ENCODE measurements around the gene OR5M11. TPM values are rescaled to one million over a fixed set of nuclear protein-coding genes. Genes with fewer than 3 reads are reported as not detected.

OR5M11 gene
- not detected in 2 replicates for total RNA-seq

GRCh38 chr11:56543157-56543556 is at the start of gene OR5M11:
Gene OR5M11 (minus strand): TSS chr11:56543257. CDS start chr11:56543257, 0 bp downstream.

DNA sequence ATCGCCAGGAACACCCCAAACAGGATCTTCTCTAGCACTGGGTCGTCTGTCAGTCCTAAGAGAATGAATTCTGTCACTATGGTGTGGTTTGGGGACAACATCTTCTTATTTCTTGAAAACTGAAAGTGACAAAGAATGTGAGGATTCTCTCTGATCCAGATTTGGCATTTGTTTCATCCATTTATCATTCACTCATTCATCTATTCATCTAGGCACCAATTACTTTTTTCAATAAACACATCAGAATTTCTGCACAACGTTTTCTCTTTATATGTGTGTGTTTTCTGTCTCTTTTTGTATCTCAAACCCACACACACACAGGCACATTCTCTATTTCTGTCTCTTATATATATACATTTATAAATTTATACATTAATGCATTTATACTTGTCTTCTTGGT is 34.6 kb upstream of the OR5M11 start, which contains the start of gene OR5M10:
Gene OR5M10 (minus strand): TSS at position 101 of the 400 bp plus-strand sequence. CDS start 0 bp downstream, at position 101.

Other genes starting within 250 kb of the OR5M11 start
- gene OR8K3, start 228.1 kb downstream of the OR5M11 start, total RNA-seq, result not detected in 2 replicates
- not detected in 2 replicates for gene OR8K1, start 197.2 kb downstream of the OR5M11 start, total RNA-seq
- not detected in 2 replicates for gene OR8J1, start 189.0 kb downstream of the OR5M11 start, total RNA-seq
- gene OR8U1, start 167.6 kb downstream of the OR5M11 start, total RNA-seq, result not detected in 2 replicates
- gene OR5AL1, start 130.6 kb downstream of the OR5M11 start, total RNA-seq, result not detected in 2 replicates
- not detected in 2 replicates for gene OR5M3, start 69.9 kb downstream of the OR5M11 start, total RNA-seq
- not detected in 2 replicates for gene OR5M8, start 51.9 kb downstream of the OR5M11 start, total RNA-seq
- gene OR5M10, start 34.5 kb upstream of the OR5M11 start, total RNA-seq, result not detected in 2 replicates
- not detected in 2 replicates for gene OR5M1, start 71.6 kb upstream of the OR5M11 start, total RNA-seq
- gene OR5AP2, start 99.2 kb upstream of the OR5M11 start, total RNA-seq, result not detected in 2 replicates
- gene OR5AR1, start 120.4 kb upstream of the OR5M11 start, total RNA-seq, result not detected in 2 replicates
- not detected in 2 replicates for gene OR9G1, start 155.8 kb upstream of the OR5M11 start, total RNA-seq
- not detected in 2 replicates for gene OR9G4, start 205.4 kb upstream of the OR5M11 start, total RNA-seq

Measured in smooth muscle cell of bladder (primary cell).